DLD1 (cell line): ENCODE measurements around the gene APBB2.

Experiments
- in situ Hi-C: cut with HindIII; loops from 2 replicates; pipeline ENCODE4 v1.10.0; 2017; ENCODE audit warnings: low sequenced_read_pairs

Gene APBB2

DNA sequence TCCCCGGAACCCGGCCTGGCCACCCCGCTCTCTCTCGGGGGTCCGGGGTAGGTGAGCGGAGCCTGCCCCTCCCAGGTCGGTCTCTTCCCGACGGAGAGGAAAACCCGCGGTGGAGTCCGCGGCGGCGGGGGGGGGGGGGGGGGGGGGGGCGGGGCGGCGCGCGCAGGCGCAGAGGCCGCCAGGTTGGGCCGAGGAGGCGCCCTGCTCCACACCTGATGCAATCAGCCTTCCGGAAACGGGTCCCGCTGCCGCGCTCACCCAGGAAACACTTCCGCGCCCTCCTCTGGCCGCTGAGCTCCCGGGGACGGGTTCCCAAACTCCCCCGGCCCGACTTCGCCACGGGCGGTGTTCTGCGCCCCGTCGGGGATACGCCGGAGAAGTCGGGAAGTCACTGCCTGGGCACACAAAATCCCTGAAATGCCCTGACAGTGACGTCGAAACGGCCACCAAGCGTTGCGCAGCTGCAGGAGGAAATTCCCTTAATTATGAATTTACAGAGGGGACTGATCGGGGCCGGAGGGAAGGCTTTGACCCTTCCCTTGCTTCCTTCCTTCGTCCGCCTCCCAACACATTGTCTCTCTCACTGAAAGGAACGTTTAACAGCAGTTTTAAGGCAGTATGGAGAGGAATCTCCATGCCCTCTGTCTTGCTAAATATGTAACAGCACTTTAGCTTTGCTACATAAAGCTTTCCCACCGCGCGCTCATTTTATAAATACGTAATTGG, 2.1 kb upstream of the APBB2 start:
- in situ Hi-C loops: loop anchor here (25.0 kb wide), 1 partner anchor 229 kb away; no protein-coding TSS in a partner anchor

DNA sequence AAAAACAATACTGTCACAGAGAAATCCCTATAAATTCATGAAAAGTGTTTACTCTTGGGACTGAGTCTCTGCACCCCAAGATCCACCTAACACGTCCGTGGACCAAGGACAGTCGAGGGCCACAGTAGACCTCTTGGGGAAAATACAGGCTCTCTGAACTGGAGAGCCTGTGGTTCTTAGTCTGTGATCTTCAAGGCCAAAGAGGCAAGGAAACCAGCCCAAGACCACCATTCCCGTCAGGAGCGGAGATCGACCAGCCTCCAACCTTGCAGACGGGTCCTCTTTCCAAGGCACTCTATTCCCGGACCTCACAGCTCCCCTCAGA, 1.6 kb upstream of the APBB2 start:
- in situ Hi-C loops: loop anchor here (25.0 kb wide), 1 partner anchor 229 kb away; no protein-coding TSS in a partner anchor

DNA sequence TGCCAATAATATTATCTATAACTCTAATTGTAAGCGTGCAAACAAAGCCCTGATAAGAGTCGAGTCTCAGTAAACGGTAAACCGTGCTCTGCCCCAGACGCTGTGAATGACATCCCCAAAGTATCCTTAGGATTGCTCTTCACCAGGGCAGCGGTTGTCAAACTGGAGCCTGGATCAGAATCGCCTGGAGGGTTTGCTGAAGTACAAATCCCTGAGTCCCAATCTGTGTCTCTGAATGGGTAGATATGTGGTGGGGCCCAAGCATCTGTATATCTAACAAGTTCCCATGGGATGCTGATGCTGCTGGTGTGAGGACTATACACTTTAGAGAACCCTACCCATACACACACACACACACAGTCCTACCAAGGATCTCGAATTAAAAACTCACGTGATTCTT, 813 bp upstream of the APBB2 start:
- in situ Hi-C loops: loop anchor here (25.0 kb wide), 1 partner anchor 228 kb away; no protein-coding TSS in a partner anchor

DNA sequence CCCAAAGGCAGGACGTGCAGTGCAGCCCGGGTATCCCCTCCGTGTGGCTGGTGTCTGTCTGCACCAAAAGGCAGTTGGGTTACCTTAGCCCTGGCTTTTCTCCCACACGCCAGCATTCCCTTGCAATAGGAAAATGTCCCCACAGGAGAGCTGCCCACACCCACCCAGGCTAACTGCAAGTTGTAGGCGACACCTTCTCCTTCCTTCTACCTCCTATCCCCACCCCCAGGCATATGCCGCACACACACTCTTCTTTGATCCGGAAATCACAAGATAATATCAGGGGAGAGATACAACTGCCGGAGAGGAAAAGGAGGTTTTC, 444 bp upstream of the APBB2 start:
- in situ Hi-C loops: loop anchor here (25.0 kb wide), 1 partner anchor 227 kb away; no protein-coding TSS in a partner anchor

DNA sequence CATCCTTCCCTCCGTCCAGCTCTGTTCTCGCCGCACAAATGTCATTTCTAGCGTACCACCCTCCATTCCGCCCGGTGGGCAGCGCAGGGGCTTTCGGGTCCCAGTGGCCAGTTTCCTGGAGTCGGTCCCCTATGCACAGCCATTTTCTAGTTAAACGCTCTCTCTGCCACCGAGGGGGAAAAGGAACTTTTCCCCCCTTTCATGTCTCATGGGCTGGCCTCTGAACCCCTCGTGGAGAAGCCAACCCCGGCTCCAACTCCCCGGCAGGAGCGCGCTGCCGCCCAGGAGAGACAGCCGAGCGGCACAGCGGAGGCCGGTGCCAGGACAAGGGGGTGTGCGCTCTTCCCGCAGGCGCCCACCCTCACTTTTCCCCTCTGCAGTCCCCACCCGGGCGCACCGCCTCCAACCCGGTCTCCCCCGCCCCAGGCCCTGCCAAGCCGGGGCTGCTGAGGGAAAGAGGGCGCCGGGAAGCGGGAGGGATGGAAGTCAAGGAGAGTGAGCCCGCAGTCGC, 662 bp downstream of the APBB2 start:
- in situ Hi-C loops: loop anchor here (25.0 kb wide), 1 partner anchor 226 kb away; no protein-coding TSS in a partner anchor

DNA sequence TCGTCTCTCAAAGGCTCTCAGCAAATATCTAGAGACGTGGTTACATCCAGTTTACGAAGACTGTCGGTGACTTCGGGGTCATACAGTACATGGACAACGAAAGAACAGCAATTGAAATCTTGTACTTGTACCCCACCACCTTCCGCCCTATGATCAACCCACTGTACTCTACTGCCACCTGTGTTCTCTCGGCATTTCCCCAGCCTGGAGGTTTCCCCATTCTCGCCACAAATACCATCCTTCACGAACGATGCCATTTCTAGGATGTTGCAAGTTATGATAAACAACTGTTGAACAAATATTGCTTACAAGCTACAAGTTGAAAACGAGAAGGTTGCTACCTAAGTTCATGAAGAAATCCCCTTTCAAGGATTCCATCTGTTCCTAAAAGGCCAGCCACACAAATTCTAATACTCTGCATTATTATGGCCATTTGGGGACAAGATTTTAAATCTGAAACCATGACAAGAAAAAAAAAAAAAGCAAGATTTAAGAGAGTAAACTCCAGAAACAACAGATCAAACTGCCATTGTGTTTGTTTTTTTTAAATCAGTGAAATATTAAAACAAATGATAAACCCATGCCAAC, 1.6 kb downstream of the APBB2 start:
- in situ Hi-C loops: loop anchor here (25.0 kb wide), 1 partner anchor 225 kb away; no protein-coding TSS in a partner anchor

DNA sequence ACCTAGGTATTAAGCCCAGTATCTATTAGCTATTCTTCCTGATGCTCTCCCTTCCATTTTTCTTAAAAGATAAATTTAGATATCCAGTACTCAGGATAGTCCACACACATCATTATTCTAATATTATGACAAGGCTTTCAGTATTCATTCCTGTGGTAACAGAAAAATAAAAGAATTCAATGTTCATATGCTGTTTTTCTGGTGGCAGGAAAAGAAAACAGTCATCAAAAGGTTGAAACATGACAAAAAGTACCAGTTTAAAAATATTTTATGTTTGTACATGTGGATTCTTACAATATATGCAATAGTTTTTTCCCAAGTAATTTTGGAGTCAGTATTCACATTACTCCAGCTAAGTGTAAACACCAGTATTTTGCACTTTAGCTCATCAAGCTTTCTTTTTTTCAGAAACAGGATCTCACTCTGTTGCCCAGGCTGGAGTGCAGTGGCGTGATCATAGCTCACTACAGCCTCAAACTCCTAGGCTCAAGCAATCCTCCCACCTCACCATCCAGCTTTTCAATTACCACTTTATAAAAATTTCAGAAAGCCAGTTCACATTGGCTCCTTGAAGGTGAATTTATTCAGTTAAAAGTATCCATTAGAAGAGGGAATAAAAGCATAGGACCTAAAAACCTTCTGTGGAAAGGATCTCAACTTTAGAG, 2.3 kb downstream of the APBB2 start:
- in situ Hi-C loops: loop anchor here (25.0 kb wide), 1 partner anchor 225 kb away; no protein-coding TSS in a partner anchor

DNA sequence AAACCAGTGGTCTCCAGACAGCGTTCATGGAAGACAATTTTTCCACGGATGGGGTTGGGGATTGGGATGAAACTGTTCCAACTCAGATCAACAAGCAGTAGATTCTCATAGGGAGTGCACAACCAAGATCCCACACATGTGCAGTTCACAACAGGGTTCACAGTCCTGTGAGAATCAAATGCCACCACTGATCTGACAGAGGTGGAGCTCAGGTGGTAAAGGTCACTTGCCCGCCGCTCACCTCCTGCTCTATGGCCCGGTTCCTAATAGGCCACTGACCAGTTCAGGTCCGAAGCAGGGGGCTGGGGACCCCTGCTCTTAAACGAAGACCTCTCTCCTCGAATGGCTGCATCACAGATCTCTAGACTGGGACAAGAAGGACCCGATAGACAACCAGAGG, 4.4 kb downstream of the APBB2 start:
- in situ Hi-C loops: loop anchor here (25.0 kb wide), 1 partner anchor 223 kb away; no protein-coding TSS in a partner anchor

DNA sequence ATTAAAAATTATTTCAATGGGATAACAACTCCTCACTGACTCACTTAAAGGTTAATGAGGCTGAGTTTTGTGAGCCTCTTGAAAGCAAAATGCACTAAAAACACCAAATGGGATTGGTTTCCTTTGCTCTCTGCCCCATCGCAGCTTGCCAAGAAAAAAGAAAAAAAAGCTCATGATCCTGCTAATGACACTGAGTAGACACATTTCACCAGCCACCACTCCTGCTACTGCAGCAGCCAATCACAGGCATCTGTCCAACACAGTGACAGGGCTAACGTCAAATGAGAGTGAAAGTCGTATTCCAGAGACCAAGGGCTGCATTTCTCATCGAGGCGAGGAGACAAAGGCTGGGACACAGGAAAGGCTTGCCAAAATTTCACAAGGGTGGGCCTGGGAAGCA, 5.2 kb downstream of the APBB2 start:
- in situ Hi-C loops: loop anchor here (25.0 kb wide), 1 partner anchor 222 kb away; no protein-coding TSS in a partner anchor

DNA sequence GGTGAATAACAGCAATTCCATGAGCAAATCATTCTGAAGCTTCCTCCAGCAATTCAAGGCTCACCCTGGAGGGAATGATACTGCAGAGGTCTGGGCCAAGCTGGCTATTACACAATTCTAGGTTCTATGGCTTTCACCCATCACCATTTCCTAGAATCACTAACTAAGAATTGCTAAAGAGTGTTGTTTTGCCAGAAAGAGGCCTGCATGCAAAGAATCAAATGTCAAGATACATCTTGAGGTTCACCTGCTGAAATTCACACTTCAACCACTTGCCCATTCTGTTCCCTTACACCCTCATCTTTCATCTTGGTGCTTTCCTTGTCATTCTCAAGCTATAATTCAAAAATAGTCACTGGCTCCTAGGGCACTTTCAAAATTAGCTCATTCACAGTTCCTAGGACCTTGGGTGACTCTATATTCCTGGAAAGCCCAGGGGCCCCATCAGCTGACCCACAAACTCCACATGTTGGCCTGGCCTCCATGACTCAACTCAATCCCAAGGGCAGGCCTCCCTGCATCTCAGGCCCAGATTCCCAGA, 7.0 kb downstream of the APBB2 start:
- in situ Hi-C loops: loop anchor here (25.0 kb wide), 1 partner anchor 220 kb away; no protein-coding TSS in a partner anchor

DNA sequence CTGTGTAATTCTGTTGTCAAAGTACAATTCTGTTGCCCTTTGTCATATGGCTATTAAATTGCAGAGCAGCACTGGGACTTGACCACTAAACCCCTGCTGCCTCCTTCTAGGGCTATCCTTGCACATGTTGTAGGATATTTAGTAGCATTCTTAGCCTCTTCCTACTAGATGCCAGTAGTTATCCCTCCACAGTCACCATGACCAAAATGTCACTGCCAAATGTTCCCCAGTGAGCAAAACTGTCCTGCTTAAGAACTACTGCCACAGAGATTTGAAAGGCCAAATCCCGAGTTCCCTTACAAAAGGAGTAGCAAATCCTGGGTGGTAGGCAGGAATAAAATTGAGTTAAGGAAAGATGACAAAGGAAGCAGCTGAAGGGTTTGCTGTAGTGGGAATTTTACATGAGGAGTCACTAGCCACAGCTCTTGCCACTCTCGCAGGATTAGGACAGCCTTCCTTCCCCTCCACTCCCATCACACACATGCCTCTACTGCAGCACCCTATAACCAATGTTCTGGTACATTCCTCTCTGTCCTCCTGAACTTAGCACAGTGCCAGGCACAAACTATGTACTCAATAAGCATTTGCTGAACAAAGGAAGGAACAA, 8.4 kb downstream of the APBB2 start:
- in situ Hi-C loops: loop anchor here (25.0 kb wide), 1 partner anchor 219 kb away; no protein-coding TSS in a partner anchor

DNA sequence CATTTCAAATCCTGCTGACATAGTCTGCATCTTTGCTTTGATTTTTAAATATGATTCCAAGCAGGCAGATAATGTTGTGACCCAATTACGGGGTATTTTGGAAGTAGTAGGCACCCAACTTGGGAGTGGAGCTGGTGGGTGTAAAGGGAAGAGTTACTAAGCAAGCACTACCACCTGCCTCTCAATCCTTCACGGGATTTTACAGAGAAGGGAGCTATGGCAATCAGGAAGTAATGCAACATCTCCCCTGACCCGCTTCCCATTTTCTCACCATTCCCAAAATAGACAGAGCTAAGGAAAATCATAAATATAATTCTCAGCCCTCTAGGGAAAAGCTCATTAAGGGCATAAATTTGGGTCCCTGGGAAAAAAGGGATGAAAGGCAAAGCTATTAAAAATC, 9.2 kb downstream of the APBB2 start:
- in situ Hi-C loops: loop anchor here (25.0 kb wide), 1 partner anchor 218 kb away; no protein-coding TSS in a partner anchor

DNA sequence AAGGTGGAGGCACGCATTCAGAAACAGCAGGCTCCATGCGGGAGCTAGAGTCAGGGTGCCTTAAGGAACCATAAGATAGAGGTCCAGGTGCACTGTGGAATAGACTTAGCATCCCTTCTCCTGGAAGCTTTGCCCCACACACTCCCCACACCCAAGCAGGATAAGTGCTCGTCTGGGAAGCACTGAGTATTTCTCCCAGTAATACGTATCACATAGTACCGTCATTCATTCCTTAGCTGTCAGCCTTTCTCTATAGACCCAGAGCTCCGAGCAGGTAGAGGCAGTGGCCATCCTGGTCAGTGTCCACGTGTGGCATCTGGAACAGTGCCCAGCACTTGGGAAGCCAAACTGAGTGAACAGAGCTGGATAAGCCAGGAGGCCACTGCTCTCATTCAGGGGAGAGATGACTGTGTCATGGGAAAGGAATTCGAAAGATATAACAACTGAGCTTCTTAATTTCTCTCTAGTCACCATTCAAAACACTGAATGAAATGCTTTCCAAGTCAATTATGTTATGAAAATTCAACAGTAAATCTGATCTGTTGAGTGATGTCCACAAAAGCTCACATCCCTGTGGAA, 9.9 kb downstream of the APBB2 start:
- in situ Hi-C loops: loop anchor here (25.0 kb wide), 1 partner anchor 217 kb away; no protein-coding TSS in a partner anchor

DNA sequence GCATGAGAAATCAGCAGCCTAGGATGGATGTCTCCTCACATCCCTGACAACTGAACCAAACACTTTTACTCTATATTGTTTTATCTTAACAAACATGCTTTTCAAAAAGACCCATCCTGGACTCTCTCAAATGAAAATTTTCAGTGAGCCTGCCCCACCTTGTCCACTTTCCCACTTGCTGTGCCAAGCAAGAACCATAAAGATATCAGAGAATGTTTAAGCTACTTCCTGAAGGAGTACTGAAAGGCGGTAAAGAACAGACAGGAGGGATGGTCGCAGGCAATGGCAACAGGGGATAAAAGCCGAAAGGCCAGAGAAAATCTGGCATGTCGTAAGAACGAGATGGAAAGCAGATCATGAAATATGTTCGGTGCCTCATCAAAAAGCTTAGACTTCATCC, 10.5 kb downstream of the APBB2 start:
- in situ Hi-C loops: loop anchor here (25.0 kb wide), 1 partner anchor 217 kb away; no protein-coding TSS in a partner anchor

DNA sequence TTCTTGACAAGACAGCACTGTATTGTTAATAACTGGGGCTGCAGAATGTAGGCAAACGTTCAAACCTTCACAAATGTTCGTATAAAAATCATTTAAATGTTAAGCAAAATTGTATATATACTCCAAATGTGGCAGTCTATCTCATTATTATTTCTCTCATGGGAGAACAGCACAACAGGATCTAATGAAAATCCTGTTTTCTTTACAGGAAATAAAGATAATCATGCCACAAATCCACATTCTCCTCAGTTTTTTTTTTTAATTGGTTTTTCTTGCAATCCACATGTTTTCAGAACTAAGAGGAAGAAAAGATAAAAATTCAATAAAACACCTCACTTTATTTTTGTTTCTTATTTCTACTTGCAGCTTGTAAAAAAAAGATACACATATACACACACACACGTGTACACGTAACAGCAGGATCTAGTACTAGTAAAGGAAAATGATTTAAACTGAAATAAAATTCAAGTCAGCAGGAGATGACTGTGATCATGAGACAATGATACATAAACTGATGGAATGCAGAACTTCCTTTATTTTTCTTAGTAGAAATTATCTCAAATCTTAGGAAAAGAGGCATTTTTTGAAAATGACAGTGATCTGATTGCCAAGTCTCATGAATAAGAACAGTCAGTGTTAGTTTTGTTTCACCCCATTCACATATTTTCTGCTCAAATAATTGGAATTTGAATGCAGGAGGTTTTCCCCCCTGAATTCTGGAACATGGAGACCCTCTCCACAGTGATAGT, 11.3 kb downstream of the APBB2 start:
- in situ Hi-C loops: loop anchor here (25.0 kb wide), 1 partner anchor 216 kb away; no protein-coding TSS in a partner anchor

DNA sequence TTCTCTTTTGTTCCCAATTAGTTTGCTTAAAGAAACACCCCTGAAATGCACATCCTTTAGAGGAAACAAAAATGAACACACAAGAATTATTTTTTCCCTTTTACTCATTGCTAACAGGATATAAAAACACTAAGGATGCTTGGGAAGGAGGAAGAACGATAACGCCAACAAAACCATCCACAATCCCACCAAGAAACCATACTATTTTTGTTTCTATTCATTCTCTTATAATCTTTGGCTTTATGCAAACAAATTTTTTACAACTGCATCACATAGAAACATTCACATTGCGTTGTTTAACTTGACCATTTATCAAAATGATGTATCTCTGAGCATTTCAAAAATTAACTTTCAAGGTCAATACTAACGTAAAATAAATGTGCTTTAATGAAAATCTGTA, 12.0 kb downstream of the APBB2 start:
- in situ Hi-C loops: loop anchor here (25.0 kb wide), 1 partner anchor 215 kb away; no protein-coding TSS in a partner anchor

DNA sequence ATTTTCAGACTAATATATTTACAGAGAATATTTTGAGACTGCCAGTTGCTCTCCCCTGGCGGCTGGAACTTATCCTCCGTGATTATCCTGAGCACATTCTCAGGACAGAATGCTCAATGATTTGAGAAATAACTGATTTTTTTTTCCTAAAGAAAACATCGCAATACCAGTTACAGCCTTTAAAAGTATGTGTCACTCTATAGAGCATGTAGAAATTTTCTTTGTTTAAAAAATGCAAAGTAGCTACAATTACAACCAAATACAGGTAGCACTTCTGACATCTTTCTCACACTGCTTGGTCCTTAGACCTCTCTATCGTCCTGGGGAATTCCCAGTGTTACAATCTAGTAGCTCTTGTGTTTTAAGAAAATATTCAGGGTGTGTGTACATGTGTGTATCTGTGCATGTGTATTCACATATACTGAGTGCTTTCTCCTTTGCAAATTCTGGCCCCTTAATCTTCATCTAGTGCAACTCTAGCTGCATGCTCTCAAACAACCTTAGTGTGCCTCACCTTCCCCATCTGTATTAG, 13.8 kb downstream of the APBB2 start:
- in situ Hi-C loops: loop anchor here (25.0 kb wide), 1 partner anchor 213 kb away; no protein-coding TSS in a partner anchor

DNA sequence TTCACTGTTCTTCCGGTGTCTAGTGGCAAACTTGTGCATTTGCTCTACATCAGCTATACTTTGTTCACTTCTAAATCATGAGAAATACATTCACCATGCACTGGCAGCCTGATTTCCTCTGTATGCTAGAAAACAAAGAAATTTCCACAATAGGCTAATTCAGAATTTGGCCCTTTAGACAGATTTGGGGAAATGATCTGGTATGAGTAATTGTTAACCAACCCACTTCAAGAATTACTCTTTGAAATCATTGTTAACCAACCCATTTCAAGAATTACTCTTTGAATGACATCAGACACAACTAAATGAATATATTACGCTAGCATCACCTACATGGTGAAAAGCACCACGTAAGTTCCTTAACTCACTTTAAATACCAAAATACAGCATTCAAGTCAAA, 14.6 kb downstream of the APBB2 start:
- in situ Hi-C loops: loop anchor here (25.0 kb wide), 1 partner anchor 212 kb away; no protein-coding TSS in a partner anchor

DNA sequence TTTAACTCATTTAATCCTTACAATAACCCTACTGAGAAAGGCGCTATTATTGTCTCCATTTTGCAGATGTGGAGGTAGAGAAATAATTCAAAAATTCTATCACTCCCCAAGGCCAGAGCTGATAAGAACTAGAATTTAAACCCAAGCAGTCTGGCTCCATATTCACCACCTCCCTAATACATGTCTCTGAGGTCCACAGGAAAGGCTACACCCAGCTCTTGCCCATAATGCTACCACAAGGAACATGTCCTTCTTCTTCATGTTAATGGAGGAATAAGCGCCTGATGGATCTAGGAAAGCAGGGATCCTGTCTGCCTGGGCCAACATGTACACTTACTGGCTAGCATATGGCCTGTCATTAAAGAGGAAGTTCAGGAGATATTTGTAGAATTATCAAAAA, 16.3 kb downstream of the APBB2 start:
- in situ Hi-C loops: no loop called here
